CD4-positive, alpha-beta T cell treated with Interferon alpha-2 for 1 hour (primary cell): ENCODE data around the gene DZANK1.
"Not testable (repeated sequence)": the region's sequence is repeated elsewhere in the genome, so short reads cannot be mapped to it uniquely, and the experiment has no call there.

Experiments
- DNase-seq, 2 donors: peaks; one replicate each; pipeline ENCODE4 v3.0.0-alpha.2; 2020 to 2022

DZANK1 gene

GRCh38 chr20:18364768-18365167 lies 102.1 kb downstream of the DZANK1 start:
- no peak for DNase-seq

- DNase-seq, result no peak
Measured at GRCh38 chr20:18363708-18364107, 103.1 kb downstream of the DZANK1 start.

GRCh38 chr20:18362916-18363315 lies 103.9 kb downstream of the DZANK1 start:
- DNase-seq, result no peak

- DNase-seq, result no peak
Measured at GRCh38 chr20:18361678-18362077, 105.2 kb downstream of the DZANK1 start.

GRCh38 chr20:18360635-18361034 lies 106.2 kb downstream of the DZANK1 start:
- DNase-seq, result no peak

GRCh38 chr20:18359854-18360253 lies 107.0 kb downstream of the DZANK1 start:
- no peak for DNase-seq

- not testable (repeated sequence) for DNase-seq
Measured at GRCh38 chr20:18349749-18350148, 117.1 kb downstream of the DZANK1 start.
